DOHH2 (cell line): Measurements from ENCODE around the gene CCDC154.

Experiments
- H3F3A ChIP-seq: fragments of 200-600 bp; sonication (generic), shearing (Covaris generic); 2 replicates; pipeline ENCODE4 v1.6.0; 2016; ENCODE audit warnings: antibody characterized with exemption, mild to moderate bottlenecking; ENCODE audit not compliant: control insufficient read depth, insufficient read depth
- H3K27ac ChIP-seq: fragments of 200-600 bp; sonication (generic); 2 replicates; pipeline ENCODE4 v1.5.1; 2014; ENCODE audit warnings: low read depth, mild to moderate bottlenecking, low read length, moderate library complexity
- H3K27me3 ChIP-seq: fragments of 200-600 bp; sonication (generic); 2 replicates; pipeline ENCODE4 v1.6.1; 2014; ENCODE audit warnings: mild to moderate bottlenecking, low read length, mixed read lengths; ENCODE audit not compliant: control insufficient read depth
- H3K36me3 ChIP-seq: fragments of 200-600 bp; sonication (generic); 2 replicates; pipeline ENCODE4 v1.6.1; 2014; ENCODE audit warnings: mild to moderate bottlenecking, low read length, moderate library complexity, mixed read lengths; ENCODE audit not compliant: control insufficient read depth
- H3K4me1 ChIP-seq: fragments of 200-600 bp; sonication (generic); 2 replicates; pipeline ENCODE4 v1.6.1; 2014; ENCODE audit warnings: mild to moderate bottlenecking, low read length, mixed read lengths; ENCODE audit not compliant: control insufficient read depth
- H3K4me2 ChIP-seq: fragments of 200-600 bp; sonication (generic); 2 replicates; pipeline ENCODE4 v1.6.0; 2014; ENCODE audit warnings: mild to moderate bottlenecking, low read length, moderate library complexity
- H3K4me3 ChIP-seq: fragments of 200-600 bp; sonication (generic); 2 replicates; pipeline ENCODE4 v1.5.1; 2014; ENCODE audit warnings: mild to moderate bottlenecking, low read length, mixed read lengths
- H3K79me2 ChIP-seq: fragments of 200-600 bp; sonication (generic); 2 replicates; pipeline ENCODE4 v1.6.1; 2014; ENCODE audit warnings: mild to moderate bottlenecking, low read length, mixed read lengths; ENCODE audit not compliant: control insufficient read depth
- H3K9me2 ChIP-seq: fragments of 200-600 bp; sonication (generic); replicated peaks from 2 replicates; pipeline ENCODE4 v1.6.1; 2014; ENCODE audit warnings: mild to moderate bottlenecking, low read length, mixed read lengths; ENCODE audit not compliant: control insufficient read depth
- H3K9me3 ChIP-seq: fragments of 200-600 bp; sonication (generic); 2 replicates; pipeline ENCODE4 v1.6.1; 2014; ENCODE audit warnings: antibody characterized with exemption, low read length, mixed read lengths; ENCODE audit not compliant: control insufficient read depth, insufficient read depth
- H4K20me1 ChIP-seq: fragments of 200-600 bp; sonication (generic); 2 replicates; pipeline ENCODE4 v1.6.0; 2014; ENCODE audit warnings: low read depth, mild to moderate bottlenecking, antibody characterized with exemption, low read length, moderate library complexity; ENCODE audit not compliant: control insufficient read depth, insufficient read depth
- EZH2phosphoT487 ChIP-seq: fragments of 200-600 bp; sonication (generic); IDR thresholded peaks from 2 replicates; pipeline ENCODE4 v1.6.1; 2017; ENCODE audit warnings: borderline replicate concordance, mild to moderate bottlenecking, antibody characterized with exemption, low read length, moderate library complexity, mixed read lengths
- TF ChIP-seq, protein P1 (sequence below): fragments of 200-600 bp; sonication (generic); IDR thresholded peaks from one replicate; pipeline ENCODE4 v1.5.1; 2014; ENCODE audit warnings: antibody characterized with exemption, mild to moderate bottlenecking, low read depth, low read length; ENCODE audit not compliant: poor library complexity, severe bottlenecking

Gene CCDC154

DNA sequence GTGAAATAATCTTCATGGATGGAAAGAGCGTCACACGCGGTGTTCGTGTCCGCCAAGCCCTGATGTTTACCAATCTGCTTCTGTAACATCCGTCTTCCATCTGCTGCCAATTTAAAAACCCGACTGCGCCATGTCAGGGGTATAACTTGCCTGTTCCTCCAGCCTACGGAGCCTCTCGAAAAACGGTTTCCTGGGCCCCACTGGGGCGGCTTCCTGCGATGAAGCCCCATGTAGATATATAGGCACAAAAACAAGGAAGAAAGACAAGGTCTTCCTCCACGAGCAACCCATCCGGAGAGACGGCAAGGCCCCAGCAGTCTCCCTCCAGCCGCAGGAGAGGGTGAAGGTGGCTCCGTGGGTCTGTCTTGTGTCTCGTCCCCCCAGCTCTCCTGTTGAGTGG lies 44.3 kb upstream of the CCDC154 start, which contains the start of gene PTX4:
PTX4 (minus strand) TSS at position 326 of the 400 bp plus-strand sequence; CDS start at position 291, 35 bp downstream.
- no peaks in the 10 kb centered on the region; the same call in 1 of the 2 replicates for H3K36me3 ChIP-seq
- no peak within 1 kb of the TSS for H3K27ac ChIP-seq
- H3K9me2 ChIP-seq, result no peaks in the 10 kb centered on the region
- H3K4me2 ChIP-seq, result no peak within 1 kb of the TSS
- TF ChIP-seq, protein P1, sequence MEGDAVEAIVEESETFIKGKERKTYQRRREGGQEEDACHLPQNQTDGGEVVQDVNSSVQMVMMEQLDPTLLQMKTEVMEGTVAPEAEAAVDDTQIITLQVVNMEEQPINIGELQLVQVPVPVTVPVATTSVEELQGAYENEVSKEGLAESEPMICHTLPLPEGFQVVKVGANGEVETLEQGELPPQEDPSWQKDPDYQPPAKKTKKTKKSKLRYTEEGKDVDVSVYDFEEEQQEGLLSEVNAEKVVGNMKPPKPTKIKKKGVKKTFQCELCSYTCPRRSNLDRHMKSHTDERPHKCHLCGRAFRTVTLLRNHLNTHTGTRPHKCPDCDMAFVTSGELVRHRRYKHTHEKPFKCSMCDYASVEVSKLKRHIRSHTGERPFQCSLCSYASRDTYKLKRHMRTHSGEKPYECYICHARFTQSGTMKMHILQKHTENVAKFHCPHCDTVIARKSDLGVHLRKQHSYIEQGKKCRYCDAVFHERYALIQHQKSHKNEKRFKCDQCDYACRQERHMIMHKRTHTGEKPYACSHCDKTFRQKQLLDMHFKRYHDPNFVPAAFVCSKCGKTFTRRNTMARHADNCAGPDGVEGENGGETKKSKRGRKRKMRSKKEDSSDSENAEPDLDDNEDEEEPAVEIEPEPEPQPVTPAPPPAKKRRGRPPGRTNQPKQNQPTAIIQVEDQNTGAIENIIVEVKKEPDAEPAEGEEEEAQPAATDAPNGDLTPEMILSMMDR, result no peak
- no peak for TF ChIP-seq EZH2phosphoT487
- H3K9me3 ChIP-seq, result no peaks in the 10 kb centered on the region
- peaks cover 9% of the 10 kb centered on the region for H3K27me3 ChIP-seq
- H3F3A ChIP-seq, result no peaks in the 10 kb centered on the region
- H3K79me2 ChIP-seq, result peaks cover 9% of the 10 kb centered on the region
- no peaks in the 10 kb centered on the region for H4K20me1 ChIP-seq
- no peak within 1 kb of the TSS for H3K4me3 ChIP-seq
- peaks cover 10% of the 10 kb centered on the region for H3K4me1 ChIP-seq

DNA sequence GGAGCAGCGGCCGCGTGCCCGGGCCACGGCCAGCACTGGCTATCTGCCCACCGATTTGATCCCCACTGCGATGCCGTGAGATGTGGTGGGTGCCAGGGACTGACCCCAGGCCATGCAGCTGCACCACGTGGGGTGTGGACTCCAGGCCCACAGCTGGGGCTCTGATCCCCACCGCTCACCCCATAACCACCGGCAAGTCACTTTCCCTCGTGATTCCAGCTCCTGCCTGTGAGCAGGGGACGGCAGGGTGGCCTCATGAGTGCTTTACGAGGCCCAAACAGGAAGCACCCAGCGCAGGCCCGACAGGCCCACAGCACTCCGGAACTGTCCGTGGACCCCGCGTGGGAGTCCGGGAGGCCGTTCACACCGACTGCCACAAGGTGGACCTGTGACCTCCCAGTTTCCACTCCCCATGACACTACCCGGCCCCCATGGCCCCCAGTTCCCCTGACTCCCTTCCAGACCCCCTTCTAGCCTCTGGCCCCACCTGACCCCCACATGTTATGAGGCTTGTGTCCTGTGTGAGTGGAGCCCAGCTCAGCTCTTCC lies 43.8 kb upstream of the CCDC154 start:
- TF ChIP-seq EZH2phosphoT487, result no peak
- TF ChIP-seq, protein P1, result no peak
- Histone ChIP-seq H3K27me3 (peaks cover 14% of the 10 kb centered on the region), H3K4me1 (peaks cover 10% of the 10 kb centered on the region), H3K9me2 (no peaks in the 10 kb centered on the region), H3K27ac (no peak overlapping the region), H3F3A (no peaks in the 10 kb centered on the region), H4K20me1 (no peaks in the 10 kb centered on the region), H3K4me2 (no peak overlapping the region), H3K36me3 (no peaks in the 10 kb centered on the region), H3K4me3 (no peak overlapping the region), H3K9me3 (no peaks in the 10 kb centered on the region), H3K79me2 (peaks cover 5% of the 10 kb centered on the region)

DNA sequence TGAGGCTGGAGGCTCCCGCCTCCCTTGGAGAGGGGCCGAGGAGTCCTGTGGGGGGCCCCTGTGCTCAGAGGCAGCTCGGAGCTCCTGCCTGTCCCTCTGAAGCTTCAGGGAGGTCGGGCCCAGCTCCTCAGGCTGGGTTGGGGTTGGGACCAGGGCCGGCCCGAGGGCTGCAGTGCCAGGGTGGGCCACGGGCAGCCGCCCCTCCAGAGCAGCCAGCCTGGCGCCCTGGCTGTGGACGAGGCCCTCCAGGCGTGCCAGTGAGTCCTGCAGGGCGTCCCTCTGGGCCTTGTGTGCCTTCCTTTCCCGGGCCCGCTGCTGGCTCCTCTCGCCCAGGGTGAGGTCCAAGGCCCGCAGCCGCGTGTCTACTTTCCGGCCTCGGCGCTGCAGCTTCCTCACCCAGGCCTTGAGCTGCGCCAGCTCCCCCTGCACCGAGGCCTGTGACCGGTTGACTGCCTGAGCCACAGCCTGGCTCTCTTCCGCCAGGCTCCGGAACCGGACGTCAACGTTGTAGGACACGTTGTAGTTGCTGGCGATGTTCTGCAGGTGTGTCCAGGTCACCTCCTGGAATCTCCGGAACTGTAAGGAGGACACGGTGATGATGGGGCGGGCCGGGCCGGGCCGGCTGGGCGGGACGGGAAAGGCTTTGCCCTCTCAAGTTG lies 43.2 kb upstream of the CCDC154 start:
- H3K36me3 ChIP-seq, result no peaks in the 10 kb centered on the region
- H3K4me2 ChIP-seq, result no peak overlapping the region
- no peaks in the 10 kb centered on the region for H3F3A ChIP-seq
- no peaks in the 10 kb centered on the region for H3K9me3 ChIP-seq
- H3K27me3 ChIP-seq, result peaks cover 20% of the 10 kb centered on the region
- H3K79me2 ChIP-seq, result peaks cover 3% of the 10 kb centered on the region
- TF ChIP-seq, protein P1, result no peak
- TF ChIP-seq EZH2phosphoT487, result no peak
- no peak overlapping the region for H3K4me3 ChIP-seq
- H3K9me2 ChIP-seq, result no peaks in the 10 kb centered on the region
- H3K27ac ChIP-seq, result no peak overlapping the region
- peaks cover 5% of the 10 kb centered on the region for H3K4me1 ChIP-seq
- H4K20me1 ChIP-seq, result no peaks in the 10 kb centered on the region
